MM.1S (cell line): ENCODE results near the gene PRKRA.

Experiments
- DNase-seq: peaks from one replicate; pipeline ENCODE4 v3.0.0-alpha.2; 2015
- H2AFZ ChIP-seq: fragments of 300-600 bp; sonication (generic); 2 replicates; pipeline ENCODE4 v1.6.0; 2016; ENCODE audit warnings: antibody characterized with exemption, low read length
- H3F3A ChIP-seq: fragments of 300-600 bp; sonication (generic); 2 replicates; pipeline ENCODE4 v1.6.1; 2016; ENCODE audit warnings: mild to moderate bottlenecking, antibody characterized with exemption, low read length, moderate library complexity, mixed read lengths; ENCODE audit not compliant: insufficient read depth
- H3K27ac ChIP-seq: fragments of 300-600 bp; sonication (generic); 2 replicates; pipeline ENCODE4 v1.5.1; 2016; ENCODE audit warnings: mild to moderate bottlenecking, low read length
- H3K27me3 ChIP-seq: fragments of 300-600 bp; sonication (generic); replicated peaks from 2 replicates; pipeline ENCODE4 v1.6.0; 2016; ENCODE audit warnings: low read length; ENCODE audit not compliant: insufficient read depth
- H3K36me3 ChIP-seq: fragments of 300-600 bp; sonication (generic); replicated peaks from 2 replicates; pipeline ENCODE4 v1.6.1; 2016; ENCODE audit warnings: mild to moderate bottlenecking, low read length, mixed read lengths; ENCODE audit not compliant: insufficient read depth
- H3K4me1 ChIP-seq: fragments of 300-600 bp; sonication (generic); 2 replicates; pipeline ENCODE4 v1.6.1; 2016; ENCODE audit warnings: low read length, mixed read lengths
- H3K4me2 ChIP-seq: fragments of 300-600 bp; sonication (generic); 2 replicates; pipeline ENCODE4 v1.6.0; 2016; ENCODE audit warnings: low read depth, low read length
- H3K4me3 ChIP-seq: fragments of 300-600 bp; sonication (generic); 2 replicates; pipeline ENCODE4 v1.5.1; 2016; ENCODE audit warnings: low read length, mixed read lengths
- H3K79me2 ChIP-seq: fragments of 300-600 bp; sonication (generic); 2 replicates; pipeline ENCODE4 v1.6.1; 2016; ENCODE audit warnings: mixed run types, low read length, mixed read lengths
- H3K9ac ChIP-seq: fragments of 300-600 bp; sonication (generic); 2 replicates; pipeline ENCODE4 v1.6.1; 2016; ENCODE audit warnings: low read length, mixed read lengths
- H3K9me2 ChIP-seq: fragments of 300-600 bp; sonication (generic); replicated peaks from 2 replicates; pipeline ENCODE4 v1.6.1; 2016; ENCODE audit warnings: mild to moderate bottlenecking, low read length, mixed read lengths; ENCODE audit not compliant: insufficient read depth
- H3K9me3 ChIP-seq: fragments of 300-600 bp; sonication (generic); replicated peaks from 2 replicates; pipeline ENCODE4 v1.6.1; 2016; ENCODE audit warnings: mild to moderate bottlenecking, low read length, mixed read lengths; ENCODE audit not compliant: insufficient read depth
- H4K20me1 ChIP-seq: fragments of 300-600 bp; sonication (generic); 2 replicates; pipeline ENCODE4 v1.6.1; 2016; ENCODE audit warnings: mild to moderate bottlenecking, low read length, moderate library complexity, mixed read lengths; ENCODE audit not compliant: insufficient read depth
- EZH2 ChIP-seq: fragments of 300-600 bp; sonication (generic); optimal IDR thresholded peaks from 2 replicates; pipeline ENCODE3; 2017; ENCODE audit warnings: low read depth, mild to moderate bottlenecking, antibody characterized with exemption, low read length, mixed read lengths
- EZH2phosphoT487 ChIP-seq: fragments of 300-600 bp; sonication (generic); IDR thresholded peaks from 2 replicates; pipeline ENCODE4 v1.6.1; 2018; ENCODE audit warnings: antibody characterized with exemption, low read length
- TF ChIP-seq, protein P1 (sequence below): fragments of 300-600 bp; sonication (generic); IDR thresholded peaks from 2 replicates; pipeline ENCODE4 v1.5.1; 2016; ENCODE audit warnings: antibody characterized with exemption, low read length, mixed read lengths

The PRKRA gene

DNA sequence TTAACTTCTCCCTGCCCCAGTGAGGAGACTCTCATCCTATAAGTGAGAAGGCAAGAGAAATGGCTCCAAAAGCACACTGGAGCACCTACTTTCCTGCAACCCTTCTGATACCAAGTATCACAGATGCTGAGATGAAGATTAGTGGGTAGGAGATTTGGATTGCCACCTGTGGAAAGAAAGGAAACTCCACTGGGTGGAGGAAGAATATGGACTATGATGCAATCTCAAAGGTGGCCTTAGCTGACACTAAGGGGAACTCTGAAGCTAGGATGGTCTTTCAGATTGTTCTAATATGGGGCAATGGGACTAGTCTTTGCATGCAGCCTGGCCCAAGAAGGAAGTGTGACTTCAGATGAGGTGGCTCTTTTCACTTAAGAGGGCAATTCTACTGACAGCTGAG lies 21.6 kb downstream of the PRKRA start:
- Histone ChIP-seq H3K27me3 (no peaks in the 10 kb centered on the region), H3K9me2 (no peaks in the 10 kb centered on the region), H3K79me2 (no peaks in the 10 kb centered on the region), H4K20me1 (no peaks in the 10 kb centered on the region), H3K36me3 (no peaks in the 10 kb centered on the region; the same call in 1 of the 2 replicates), H2AFZ (no peak overlapping the region), H3K27ac (no peak overlapping the region), H3K9me3 (no peaks in the 10 kb centered on the region), H3K4me2 (no peak overlapping the region), H3K4me1 (no peaks in the 10 kb centered on the region), H3K9ac (no peak overlapping the region), H3F3A (no peaks in the 10 kb centered on the region), H3K4me3 (no peak overlapping the region)
- no peak for DNase-seq
- TF ChIP-seq, protein P1, sequence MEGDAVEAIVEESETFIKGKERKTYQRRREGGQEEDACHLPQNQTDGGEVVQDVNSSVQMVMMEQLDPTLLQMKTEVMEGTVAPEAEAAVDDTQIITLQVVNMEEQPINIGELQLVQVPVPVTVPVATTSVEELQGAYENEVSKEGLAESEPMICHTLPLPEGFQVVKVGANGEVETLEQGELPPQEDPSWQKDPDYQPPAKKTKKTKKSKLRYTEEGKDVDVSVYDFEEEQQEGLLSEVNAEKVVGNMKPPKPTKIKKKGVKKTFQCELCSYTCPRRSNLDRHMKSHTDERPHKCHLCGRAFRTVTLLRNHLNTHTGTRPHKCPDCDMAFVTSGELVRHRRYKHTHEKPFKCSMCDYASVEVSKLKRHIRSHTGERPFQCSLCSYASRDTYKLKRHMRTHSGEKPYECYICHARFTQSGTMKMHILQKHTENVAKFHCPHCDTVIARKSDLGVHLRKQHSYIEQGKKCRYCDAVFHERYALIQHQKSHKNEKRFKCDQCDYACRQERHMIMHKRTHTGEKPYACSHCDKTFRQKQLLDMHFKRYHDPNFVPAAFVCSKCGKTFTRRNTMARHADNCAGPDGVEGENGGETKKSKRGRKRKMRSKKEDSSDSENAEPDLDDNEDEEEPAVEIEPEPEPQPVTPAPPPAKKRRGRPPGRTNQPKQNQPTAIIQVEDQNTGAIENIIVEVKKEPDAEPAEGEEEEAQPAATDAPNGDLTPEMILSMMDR, result no peak
- TF ChIP-seq EZH2phosphoT487 (no peak), EZH2 (no peak)

- Histone ChIP-seq H3F3A (no peaks in the 10 kb centered on the region), H3K79me2 (no peaks in the 10 kb centered on the region), H3K36me3 (no peaks in the 10 kb centered on the region; the same call in 1 of the 2 replicates), H3K4me1 (no peaks in the 10 kb centered on the region), H3K4me3 (no peak overlapping the region), H3K27ac (no peak overlapping the region), H2AFZ (no peak overlapping the region), H3K9me2 (no peaks in the 10 kb centered on the region), H3K9me3 (no peaks in the 10 kb centered on the region), H4K20me1 (no peaks in the 10 kb centered on the region), H3K4me2 (no peak overlapping the region), H3K9ac (no peak overlapping the region), H3K27me3 (no peaks in the 10 kb centered on the region)
- TF ChIP-seq EZH2phosphoT487 (no peak), EZH2 (no peak)
- TF ChIP-seq, protein P1, result no peak
- no peak for DNase-seq
Measured at GRCh38 chr2:178428396-178428806, 22.6 kb downstream of the PRKRA start.

- DNase-seq, result no peak
- Histone ChIP-seq H3F3A (no peaks in the 10 kb centered on the region), H3K9me3 (no peaks in the 10 kb centered on the region), H4K20me1 (no peaks in the 10 kb centered on the region), H3K9ac (no peak overlapping the region), H3K27ac (no peak overlapping the region), H3K4me1 (no peaks in the 10 kb centered on the region), H2AFZ (no peak overlapping the region), H3K36me3 (no peaks in the 10 kb centered on the region; the same call in 1 of the 2 replicates), H3K79me2 (no peaks in the 10 kb centered on the region), H3K4me2 (no peak overlapping the region), H3K9me2 (no peaks in the 10 kb centered on the region), H3K4me3 (no peak overlapping the region), H3K27me3 (no peaks in the 10 kb centered on the region)
- TF ChIP-seq EZH2 (no peak), EZH2phosphoT487 (no peak)
- TF ChIP-seq, protein P1, result no peak
Measured at GRCh38 chr2:178427458-178427857, 23.5 kb downstream of the PRKRA start.
